H1 (cell line): ENCODE measurements around the gene RPTOR. TPM values are rescaled to one million over a fixed set of nuclear protein-coding genes. Genes with fewer than 3 reads are reported as not detected.

Experiments used
- CTCF ChIA-PET: fragments of 300-600 bp; sonication (Branson Sonifier 250); formaldehyde crosslinking; loops from one replicate; lab custom pipeline; 2021; ENCODE audit not compliant: partially characterized antibody; lab: Charles Lee
- POLR2A ChIA-PET: fragments of 300-600 bp; sonication (Branson Sonifier 250); formaldehyde crosslinking; loops from one replicate; lab custom pipeline; 2021; ENCODE audit warnings: inconsistent platforms; ENCODE audit not compliant: partially characterized antibody; lab: Charles Lee
- DNase-seq, 2 experiments: peaks; one replicate each; pipeline versions ENCODE4 v3.0.0 to v3.0.0-alpha.2; 2010 to 2022; ENCODE audit warnings: low spot score in 2 of 2, low read depth in 1 of 2, mixed read lengths in 1 of 2
- FAIRE-seq: peaks from 2 replicates; lab custom pipeline; 2011; peaks lifted over from hg19 to GRCh38; lab: Jason Lieb, UNC
- H2AFZ ChIP-seq: 2 replicates; pipeline ENCODE4 v1.8.1; 2012; ENCODE audit warnings: low read length, inconsistent platforms
- H2AK5ac ChIP-seq: 2 replicates; pipeline ENCODE4 v1.6.1; 2013; ENCODE audit warnings: low read depth, low read length
- H2BK120ac ChIP-seq: replicated peaks from 2 replicates; pipeline ENCODE3; 2013; ENCODE audit warnings: low read depth, low read length, inconsistent platforms
- H2BK12ac ChIP-seq: 2 replicates; pipeline ENCODE4 v1.6.1; 2013; ENCODE audit warnings: low read depth, low read length
- H2BK15ac ChIP-seq: 2 replicates; pipeline ENCODE4 v1.6.1; 2013; ENCODE audit warnings: low read length
- H2BK20ac ChIP-seq: 2 replicates; pipeline ENCODE4 v1.6.1; 2013; ENCODE audit warnings: low read length
- H2BK5ac ChIP-seq: 2 replicates; pipeline ENCODE4 v1.6.1; 2013; ENCODE audit warnings: low read depth, low read length
- H3K14ac ChIP-seq: 2 replicates; pipeline ENCODE4 v1.6.1; 2013; ENCODE audit warnings: inconsistent platforms; ENCODE audit not compliant: insufficient read length
- H3K18ac ChIP-seq: 2 replicates; pipeline ENCODE4 v1.6.1; 2013; ENCODE audit warnings: low read length; ENCODE audit errors: extremely low read depth
- H3K23ac ChIP-seq: 2 replicates; pipeline ENCODE4 v1.6.1; 2013; ENCODE audit warnings: inconsistent platforms; ENCODE audit not compliant: insufficient read length
- H3K23me2 ChIP-seq: 2 replicates; pipeline ENCODE4 v1.6.1; 2013; ENCODE audit warnings: low read depth, low read length
- H3K27ac ChIP-seq: 2 replicates; pipeline ENCODE4 v1.6.1; 2011; ENCODE audit warnings: low read depth, low read length, inconsistent platforms
- H3K27me3 ChIP-seq, 4 experiments: replicated peaks in 1 of 4; 1 replicate in 1 of 4; 2 replicates in 3 of 4; pipeline versions ENCODE4 v1.6.1 to v1.8.1; 2011 to 2013; ENCODE audit warnings: low read length in 3 of 4, mild to moderate bottlenecking in 3 of 4, inconsistent platforms in 2 of 4, mixed read lengths in 2 of 4, moderate library complexity in 1 of 4; ENCODE audit not compliant: control insufficient read depth in 3 of 4, insufficient read depth in 3 of 4; ENCODE audit errors: extremely low read depth in 1 of 4
- H3K36me3 ChIP-seq, 4 experiments: 2 replicates each; pipeline versions ENCODE4 v1.6.1 to v1.8.1; 2011 to 2013; ENCODE audit warnings: mild to moderate bottlenecking in 4 of 4, low read length in 3 of 4, moderate library complexity in 2 of 4, control low read depth in 1 of 4, inconsistent platforms in 1 of 4; ENCODE audit not compliant: insufficient read depth in 4 of 4, control insufficient read depth in 2 of 4
- H3K4ac ChIP-seq: replicated peaks from 2 replicates; pipeline ENCODE3; 2013; ENCODE audit warnings: low read length, low read depth, mixed read lengths, inconsistent platforms; ENCODE audit not compliant: insufficient read length
- H3K4me1 ChIP-seq, 4 experiments: replicated peaks in 1 of 4; 1 replicate in 1 of 4; 2 replicates in 3 of 4; pipeline versions ENCODE4 v1.6.1 to v1.8.1; 2011 to 2013; ENCODE audit warnings: low read length in 3 of 4, inconsistent platforms in 2 of 4, mixed read lengths in 1 of 4; ENCODE audit not compliant: insufficient read depth in 4 of 4, control insufficient read depth in 3 of 4
- H3K4me2 ChIP-seq, 2 experiments: 2 replicates each; pipeline versions ENCODE4 v1.6.1 to v1.8.1; 2011 to 2013; ENCODE audit warnings: low read depth in 2 of 2, low read length in 2 of 2, control low read depth in 1 of 2, inconsistent platforms in 1 of 2, mild to moderate bottlenecking in 1 of 2; ENCODE audit not compliant: insufficient read depth in 1 of 2
- H3K4me3 ChIP-seq, 4 experiments: fragments of 200-600, 300-600 bp in 1 of 4; sonication (generic), shearing (Covaris generic), sonication (Bioruptor Twin) in 1 of 4; 2 replicates each; pipeline versions ENCODE4 v1.5.1 to v1.8.1; 2011 to 2016; ENCODE audit warnings: low read length in 4 of 4, low read depth in 3 of 4, control low read depth in 2 of 4, inconsistent platforms in 2 of 4, mild to moderate bottlenecking in 2 of 4, mixed read lengths in 1 of 4, moderate library complexity in 1 of 4; ENCODE audit not compliant: insufficient read depth in 2 of 4; ENCODE audit errors: extremely low read depth in 1 of 4
- H3K56ac ChIP-seq: replicated peaks from 2 replicates; pipeline ENCODE3; 2013; ENCODE audit warnings: low read depth, mild to moderate bottlenecking, mixed read lengths, low read length, inconsistent platforms; ENCODE audit not compliant: insufficient read length
- H3K79me1 ChIP-seq: 2 replicates; pipeline ENCODE4 v1.6.1; 2013; ENCODE audit warnings: low read depth, low read length, control low read depth
- H3K79me2 ChIP-seq, 2 experiments: 2 replicates each; pipeline versions ENCODE4 v1.6.1 to v1.8.1; 2012 to 2013; ENCODE audit warnings: low read length in 2 of 2, mild to moderate bottlenecking in 2 of 2, inconsistent platforms in 1 of 2; ENCODE audit not compliant: insufficient read depth in 2 of 2, control insufficient read depth in 1 of 2
- H3K9ac ChIP-seq, 4 experiments: replicated peaks in 1 of 4; 1 replicate in 1 of 4; 2 replicates in 3 of 4; pipeline versions ENCODE4 v1.6.1 to v1.8.1; 2011 to 2013; ENCODE audit warnings: low read depth in 3 of 4, low read length in 3 of 4, control low read depth in 2 of 4, mild to moderate bottlenecking in 2 of 4, moderate library complexity in 2 of 4, inconsistent platforms in 1 of 4; ENCODE audit errors: extremely low read depth in 1 of 4
- H3K9me3 ChIP-seq, 2 experiments: 2 replicates each; pipeline versions ENCODE4 v1.6.1 to v1.8.1; 2012 to 2013; ENCODE audit warnings: mild to moderate bottlenecking in 2 of 2, moderate library complexity in 2 of 2, control low read depth in 1 of 2, inconsistent platforms in 1 of 2, low read depth in 1 of 2, low read length in 1 of 2, mixed read lengths in 1 of 2; ENCODE audit not compliant: insufficient read depth in 2 of 2
- H4K20me1 ChIP-seq, 2 experiments: replicated peaks in 1 of 2; 2 replicates each; pipeline versions ENCODE3 to v1.8.1; 2011 to 2013; ENCODE audit warnings: inconsistent platforms in 2 of 2, low read length in 2 of 2, mild to moderate bottlenecking in 1 of 2; ENCODE audit not compliant: insufficient read depth in 2 of 2, control insufficient read depth in 1 of 2
- H4K5ac ChIP-seq: 2 replicates; pipeline ENCODE4 v1.6.1; 2013; ENCODE audit warnings: low read length, low read depth, mixed read lengths, inconsistent platforms; ENCODE audit not compliant: insufficient read length
- H4K8ac ChIP-seq: 2 replicates; pipeline ENCODE4 v1.8.0; 2013; ENCODE audit warnings: mild to moderate bottlenecking, moderate library complexity, low read length, inconsistent platforms; ENCODE audit not compliant: insufficient read depth; ENCODE audit errors: extremely low read depth
- H4K91ac ChIP-seq: replicated peaks from 2 replicates; pipeline ENCODE3; 2013; ENCODE audit warnings: low read length, mixed read lengths, inconsistent platforms; ENCODE audit not compliant: insufficient read length
- CHD1 ChIP-seq: IDR thresholded peaks from 2 replicates; pipeline ENCODE4 v1.6.1; 2012; ENCODE audit warnings: low read depth, low read length, improper control_type of control experiment
- CREB1 ChIP-seq: IDR thresholded peaks from 2 replicates; pipeline ENCODE4 v1.6.1; 2012; ENCODE audit warnings: inconsistent platforms
- GABPA ChIP-seq: IDR thresholded peaks from 2 replicates; pipeline ENCODE4 v1.6.1; 2011; ENCODE audit warnings: mild to moderate bottlenecking, low read length, moderate library complexity, borderline replicate concordance; ENCODE audit not compliant: insufficient read depth
- MAFK ChIP-seq: IDR thresholded peaks from 2 replicates; pipeline ENCODE4 v1.6.1; 2012; ENCODE audit warnings: low read depth, mild to moderate bottlenecking, improper control_type of control experiment, low read length
- NANOG ChIP-seq: IDR thresholded peaks from 2 replicates; pipeline ENCODE4 v1.6.1; 2011; ENCODE audit warnings: low read length, low read depth, mild to moderate bottlenecking, inconsistent platforms; ENCODE audit not compliant: insufficient read depth, poor library complexity, severe bottlenecking
- POLR2AphosphoS5 ChIP-seq: IDR thresholded peaks from 2 replicates; pipeline ENCODE4 v1.6.1; 2011; ENCODE audit warnings: low read depth, low read length
- RFX5 ChIP-seq: IDR thresholded peaks from 2 replicates; pipeline ENCODE4 v1.6.1; 2011; ENCODE audit warnings: low read depth, low read length, improper control_type of control experiment, borderline replicate concordance
- RNF2 ChIP-seq: fragments of 200-900, 300-1000 bp; sonication (generic); IDR thresholded peaks from 2 replicates; pipeline ENCODE4 v1.7.1; 2016; ENCODE audit warnings: borderline replicate concordance, low read depth, mild to moderate bottlenecking, antibody characterized with exemption, low read length; ENCODE audit not compliant: poor library complexity, severe bottlenecking; ENCODE audit errors: missing control alignments
- SIRT6 ChIP-seq: IDR thresholded peaks from one replicate; pipeline ENCODE4 v1.7.1; 2012; ENCODE audit warnings: low read length, inconsistent platforms
- SP2 ChIP-seq: IDR thresholded peaks from 2 replicates; pipeline ENCODE4 v1.6.1; 2012; ENCODE audit warnings: mild to moderate bottlenecking, low read length, inconsistent platforms
- TBP ChIP-seq: IDR thresholded peaks from 2 replicates; pipeline ENCODE4 v1.6.1; 2011; ENCODE audit warnings: low read depth, low read length, improper control_type of control experiment
- WGBS, 2 experiments: shearing (Covaris generic) in 1 of 2; methylation state at CpG; one replicate each; pipeline versions ENCODE4 v1.1.6 to v1.1.7; 2013 to 2015; ENCODE audit warnings: low lambda C conversion rate in 2 of 2, mixed read lengths in 2 of 2, inconsistent platforms in 1 of 2, low coverage in 1 of 2, missing lambda C conversion rate in 1 of 2; ENCODE audit not compliant: insufficient replicate concordance in 2 of 2, insufficient coverage in 1 of 2, insufficient read length in 1 of 2; ENCODE audit errors: extremely low coverage in 1 of 2, missing lambda C conversion rate in 1 of 2; 5-methylcytosine and 5-hydroxymethylcytosine counted together
- polyA plus RNA-seq, 7 experiments: library from polyadenylated mRNA; depleted of rRNA in 3 of 7; stranded (reverse) in 5 of 7; unstranded in 2 of 7; fragments of >200 nt in 5 of 7; fragments of 200-250 nt in 2 of 7; gene quantifications; 1 replicate in 5 of 7; 2 replicates in 1 of 7; 4 replicates in 1 of 7; pipeline versions ENCODE4 v1.2.1 to v1.2.3, GENCODE V29; 2011 to 2013; ENCODE audit warnings: missing spikeins in 2 of 7, mixed read lengths in 2 of 7
- total RNA-seq: library from RNA; stranded (reverse); fragmentation: NEBNext Ultra II Directional; extraction: Animal tissue kit (Norgen Biotek cat#: 25700); gene quantifications from 2 replicates; pipeline ENCODE4 v1.2.1, GENCODE V29; 2021
- TF ChIP-seq, protein P1 (sequence below), 3 experiments: IDR thresholded peaks; 1 replicate in 2 of 3; 2 replicates in 1 of 3; pipeline versions ENCODE4 v1.5.1 to v1.6.1; 2011; ENCODE audit warnings: low read length in 3 of 3, mild to moderate bottlenecking in 3 of 3, inconsistent platforms in 2 of 3, low read depth in 1 of 3, moderate library complexity in 1 of 3; ENCODE audit not compliant: insufficient read depth in 1 of 3; ENCODE audit errors: control extremely low read depth in 1 of 3

The RPTOR gene
- total and polyA plus RNA-seq, 2 of the 8 experiments (the other 6 are each of a cell fraction or from before 2014, with no cell fraction given), result 6.9 to 28.7 TPM

DNA sequence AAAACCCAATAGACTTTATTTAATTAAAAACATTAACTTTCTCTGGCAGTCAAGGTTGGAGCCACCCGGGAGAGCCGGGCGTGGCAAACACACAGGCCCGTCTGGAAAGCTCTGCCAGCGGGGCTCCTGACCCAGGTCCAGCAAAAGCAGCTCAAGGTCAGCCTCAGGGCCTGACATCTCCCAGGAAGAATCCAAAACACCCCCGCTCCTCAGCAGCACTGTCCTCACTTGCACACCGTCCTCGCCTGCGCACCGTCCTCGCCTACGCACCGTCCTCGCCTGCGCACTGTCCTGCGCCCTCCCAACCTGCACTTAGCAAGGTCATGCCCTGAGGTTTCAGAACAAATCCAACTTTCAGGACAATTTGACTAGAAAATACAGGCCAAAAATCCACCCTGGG lies 31.4 kb upstream of the RPTOR start:
- ChIA-PET CTCF (interaction anchor here (1.0 to 2.6 kb wide), 5 partner anchors 15 to 457 kb away, joined by 3 to 9 read pairs (median 5); no protein-coding TSS in a partner anchor), POLR2A (no interaction called here)
- Histone ChIP-seq H3K23ac (no peak overlapping the region), H3K36me3 (no peaks in the 10 kb centered on the region), H3K56ac (no peak overlapping the region), H3K27ac (no peak overlapping the region), H2BK120ac (no peak overlapping the region), H2BK15ac (no peak overlapping the region), H3K14ac (no peak overlapping the region), H2BK12ac (no peak overlapping the region), H3K9ac (no peak overlapping the region), H3K4ac (no peak overlapping the region), H3K79me2 (no peaks in the 10 kb centered on the region), H4K8ac (no peak overlapping the region), H2AK5ac (no peak overlapping the region), H2BK20ac (no peak overlapping the region), H2BK5ac (no peak overlapping the region), H3K27me3 (peaks cover 0 to 8% (median 3%) of the 10 kb centered on the region in 4 experiments; a peak in 4 of 7 replicates), H3K4me1 (peaks cover 0 to 2% (median 1%) of the 10 kb centered on the region in 4 experiments; a peak in 3 of 7 replicates), H3K18ac (no peak overlapping the region), H4K5ac (no peak overlapping the region), H2AFZ (no peak overlapping the region), H4K20me1 (peaks cover 0 to 9% of the 10 kb centered on the region in 2 experiments), H3K79me1 (no peaks in the 10 kb centered on the region), H3K4me2 (no peak overlapping the region), H3K23me2 (peaks cover 11% of the 10 kb centered on the region; the same call in 1 of the 2 replicates), H3K9me3 (no peaks in the 10 kb centered on the region), H3K4me3 (no peak overlapping the region), H4K91ac (no peak overlapping the region)
- 97% methylated on average over 16 of the region's 16 CpGs; no CpG with 5 or more reads in 1 of the 2 experiments for WGBS, 2 experiments
- no peak for FAIRE-seq
- DNase-seq, result no peak
- no peak for TF ChIP-seq CHD1
- TF ChIP-seq SIRT6, result no peak
- no peak for TF ChIP-seq MAFK
- no peak for TF ChIP-seq POLR2AphosphoS5
- TF ChIP-seq NANOG, result no peak
- TF ChIP-seq RNF2, result no peak
- no peak for TF ChIP-seq SP2
- TF ChIP-seq GABPA, result no peak
- TF ChIP-seq, protein P1, sequence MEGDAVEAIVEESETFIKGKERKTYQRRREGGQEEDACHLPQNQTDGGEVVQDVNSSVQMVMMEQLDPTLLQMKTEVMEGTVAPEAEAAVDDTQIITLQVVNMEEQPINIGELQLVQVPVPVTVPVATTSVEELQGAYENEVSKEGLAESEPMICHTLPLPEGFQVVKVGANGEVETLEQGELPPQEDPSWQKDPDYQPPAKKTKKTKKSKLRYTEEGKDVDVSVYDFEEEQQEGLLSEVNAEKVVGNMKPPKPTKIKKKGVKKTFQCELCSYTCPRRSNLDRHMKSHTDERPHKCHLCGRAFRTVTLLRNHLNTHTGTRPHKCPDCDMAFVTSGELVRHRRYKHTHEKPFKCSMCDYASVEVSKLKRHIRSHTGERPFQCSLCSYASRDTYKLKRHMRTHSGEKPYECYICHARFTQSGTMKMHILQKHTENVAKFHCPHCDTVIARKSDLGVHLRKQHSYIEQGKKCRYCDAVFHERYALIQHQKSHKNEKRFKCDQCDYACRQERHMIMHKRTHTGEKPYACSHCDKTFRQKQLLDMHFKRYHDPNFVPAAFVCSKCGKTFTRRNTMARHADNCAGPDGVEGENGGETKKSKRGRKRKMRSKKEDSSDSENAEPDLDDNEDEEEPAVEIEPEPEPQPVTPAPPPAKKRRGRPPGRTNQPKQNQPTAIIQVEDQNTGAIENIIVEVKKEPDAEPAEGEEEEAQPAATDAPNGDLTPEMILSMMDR (IDR thresholded peaks at IDR 0.05; ENCODE audit: control extremely low read depth in 1 of 3, insufficient read depth in 1 of 3, low read depth in 1 of 3, low read length in 3 of 3), result no peak
- no peak for TF ChIP-seq CREB1
- TF ChIP-seq RFX5, result no peak
- TF ChIP-seq TBP, result no peak
